Measurements from ENCODE around the gene GOPC.

The GOPC gene

GRCh38 chr6:117530467-117531242, 71.7 kb downstream of the GOPC start:
- Histone ChIP-seq H3K27ac (ENCODE audit: low read depth, low read length) (no peak overlapping the region), H3K27me3 (ENCODE audit: insufficient read depth, low read length, poor library complexity) (no peaks in the 10 kb centered on the region), H3K4me1 (ENCODE audit: control insufficient read depth, low read depth, low read length) (peaks cover 10% of the 10 kb centered on the region), H3K79me2 (ENCODE audit: control insufficient read depth, insufficient read depth, low read length) (no peaks in the 10 kb centered on the region), H3K4me3 (ENCODE audit: low read length) (no peak overlapping the region), H4K5ac (ENCODE audit: low read length) (no peak overlapping the region), H2BK120ac (ENCODE audit: low read depth, low read length) (no peak overlapping the region), H3K56ac (ENCODE audit: low read length) (no peak overlapping the region), H2BK5ac (ENCODE audit: low read length) (no peak overlapping the region), H4K8ac (ENCODE audit: low read depth, low read length) (no peak overlapping the region), H3K4me2 (ENCODE audit: low read length) (no peak overlapping the region), H3K4ac (ENCODE audit: low read depth, low read length) (no peak overlapping the region), H3K9ac (ENCODE audit: low read length) (no peak overlapping the region), H2AK5ac (ENCODE audit: low read length) (no peak overlapping the region), H3K79me1 (ENCODE audit: low read length) (no peaks in the 10 kb centered on the region), H3K18ac (ENCODE audit: low read length) (no peak overlapping the region), H3K23ac (ENCODE audit: low read length) (no peak overlapping the region), H2BK15ac (replicated peaks; ENCODE audit: low read depth) (no peak overlapping the region), H3K36me3 (ENCODE audit: control insufficient read depth, insufficient read depth, low read length) (no peaks in the 10 kb centered on the region)
- no peak for DNase-seq
- WGBS (ENCODE audit: extremely low coverage, insufficient coverage, low lambda C conversion rate): no CpG with 5 or more reads among the region's 4 CpGs

GRCh38 chr6:117525607-117526006, 76.7 kb downstream of the GOPC start:
- no peak overlapping the region for H2BK15ac ChIP-seq (replicated peaks; ENCODE audit: low read depth)
- no peak overlapping the region for H4K8ac ChIP-seq (ENCODE audit: low read depth, low read length)
- no peak overlapping the region for H3K18ac ChIP-seq (ENCODE audit: low read length)
- H2BK120ac ChIP-seq (ENCODE audit: low read depth, low read length): no peak overlapping the region
- no peak overlapping the region for H3K27ac ChIP-seq (ENCODE audit: low read depth, low read length)
- H3K4me3 ChIP-seq (ENCODE audit: low read length): no peak overlapping the region
- no peak for DNase-seq
- no peak overlapping the region for H3K9ac ChIP-seq (ENCODE audit: low read length)
- H3K4me1 ChIP-seq (ENCODE audit: control insufficient read depth, low read depth, low read length): peaks cover 3% of the 10 kb centered on the region
- peaks cover 1% of the 10 kb centered on the region for H3K36me3 ChIP-seq (ENCODE audit: control insufficient read depth, insufficient read depth, low read length)
- no peak overlapping the region for H2BK5ac ChIP-seq (ENCODE audit: low read length)
- H3K4ac ChIP-seq (ENCODE audit: low read depth, low read length): no peak overlapping the region
- H3K79me2 ChIP-seq (ENCODE audit: control insufficient read depth, insufficient read depth, low read length): no peaks in the 10 kb centered on the region
- no peak overlapping the region for H3K4me2 ChIP-seq (ENCODE audit: low read length)
- H3K27me3 ChIP-seq (ENCODE audit: insufficient read depth, low read length, poor library complexity): no peaks in the 10 kb centered on the region
- H2AK5ac ChIP-seq (ENCODE audit: low read length): no peak overlapping the region
- no CpG with 5 or more reads among the region's 2 CpGs for WGBS (ENCODE audit: extremely low coverage, insufficient coverage, low lambda C conversion rate)
- H3K79me1 ChIP-seq (ENCODE audit: low read length): no peaks in the 10 kb centered on the region
- no peak overlapping the region for H3K23ac ChIP-seq (ENCODE audit: low read length)
- H3K56ac ChIP-seq (ENCODE audit: low read length): no peak overlapping the region
- no peak overlapping the region for H4K5ac ChIP-seq (ENCODE audit: low read length)

- H4K8ac ChIP-seq (ENCODE audit: low read depth, low read length): no peak overlapping the region
- H2AK5ac ChIP-seq (ENCODE audit: low read length): no peak overlapping the region
- no peaks in the 10 kb centered on the region for H3K4me1 ChIP-seq (ENCODE audit: control insufficient read depth, low read depth, low read length)
- WGBS (ENCODE audit: extremely low coverage, insufficient coverage, low lambda C conversion rate): no CpG with 5 or more reads among the region's 5 CpGs
- no peak overlapping the region for H3K4ac ChIP-seq (ENCODE audit: low read depth, low read length)
- H3K27ac ChIP-seq (ENCODE audit: low read depth, low read length): no peak overlapping the region
- H3K27me3 ChIP-seq (ENCODE audit: insufficient read depth, low read length, poor library complexity): no peaks in the 10 kb centered on the region
- H3K4me3 ChIP-seq (ENCODE audit: low read length): no peak overlapping the region
- peaks cover 1% of the 10 kb centered on the region for H3K36me3 ChIP-seq (ENCODE audit: control insufficient read depth, insufficient read depth, low read length)
- no peak overlapping the region for H3K56ac ChIP-seq (ENCODE audit: low read length)
- no peak overlapping the region for H3K9ac ChIP-seq (ENCODE audit: low read length)
- H2BK120ac ChIP-seq (ENCODE audit: low read depth, low read length): no peak overlapping the region
- no peak for DNase-seq
- H2BK15ac ChIP-seq (replicated peaks; ENCODE audit: low read depth): no peak overlapping the region
- no peak overlapping the region for H3K18ac ChIP-seq (ENCODE audit: low read length)
- H4K5ac ChIP-seq (ENCODE audit: low read length): no peak overlapping the region
- H3K79me2 ChIP-seq (ENCODE audit: control insufficient read depth, insufficient read depth, low read length): no peaks in the 10 kb centered on the region
- H2BK5ac ChIP-seq (ENCODE audit: low read length): no peak overlapping the region
- no peaks in the 10 kb centered on the region for H3K79me1 ChIP-seq (ENCODE audit: low read length)
- H3K4me2 ChIP-seq (ENCODE audit: low read length): no peak overlapping the region
- no peak overlapping the region for H3K23ac ChIP-seq (ENCODE audit: low read length)
These were observed 80.4 kb downstream of the GOPC start for GRCh38 chr6:117521791-117522502.

- no peak overlapping the region for H3K27ac ChIP-seq (ENCODE audit: low read depth, low read length)
- H2AK5ac ChIP-seq (ENCODE audit: low read length): no peak overlapping the region
- H3K79me1 ChIP-seq (ENCODE audit: low read length): no peaks in the 10 kb centered on the region
- H3K23ac ChIP-seq (ENCODE audit: low read length): no peak overlapping the region
- H2BK15ac ChIP-seq (replicated peaks; ENCODE audit: low read depth): no peak overlapping the region
- H4K8ac ChIP-seq (ENCODE audit: low read depth, low read length): no peak overlapping the region
- H3K4ac ChIP-seq (ENCODE audit: low read depth, low read length): no peak overlapping the region
- no peak overlapping the region for H2BK120ac ChIP-seq (ENCODE audit: low read depth, low read length)
- no peaks in the 10 kb centered on the region for H3K79me2 ChIP-seq (ENCODE audit: control insufficient read depth, insufficient read depth, low read length)
- DNase-seq: no peak
- no peak overlapping the region for H3K9ac ChIP-seq (ENCODE audit: low read length)
- H3K27me3 ChIP-seq (ENCODE audit: insufficient read depth, low read length, poor library complexity): no peaks in the 10 kb centered on the region
- WGBS (ENCODE audit: extremely low coverage, insufficient coverage, low lambda C conversion rate): no CpG with 5 or more reads among the region's 4 CpGs
- H3K4me3 ChIP-seq (ENCODE audit: low read length): no peak overlapping the region
- peaks cover 1% of the 10 kb centered on the region for H3K36me3 ChIP-seq (ENCODE audit: control insufficient read depth, insufficient read depth, low read length)
- no peak overlapping the region for H3K56ac ChIP-seq (ENCODE audit: low read length)
- no peak overlapping the region for H3K18ac ChIP-seq (ENCODE audit: low read length)
- H3K4me1 ChIP-seq (ENCODE audit: control insufficient read depth, low read depth, low read length): no peaks in the 10 kb centered on the region
- H4K5ac ChIP-seq (ENCODE audit: low read length): no peak overlapping the region
- H2BK5ac ChIP-seq (ENCODE audit: low read length): no peak overlapping the region
- no peak overlapping the region for H3K4me2 ChIP-seq (ENCODE audit: low read length)
These were observed 81.5 kb downstream of the GOPC start for GRCh38 chr6:117520603-117521395.

- Histone ChIP-seq H3K79me2 (ENCODE audit: control insufficient read depth, insufficient read depth, low read length) (no peaks in the 10 kb centered on the region), H4K8ac (ENCODE audit: low read depth, low read length) (no peak overlapping the region), H3K23ac (ENCODE audit: low read length) (no peak overlapping the region), H2BK5ac (ENCODE audit: low read length) (no peak overlapping the region), H3K36me3 (ENCODE audit: control insufficient read depth, insufficient read depth, low read length) (peaks cover 1% of the 10 kb centered on the region), H3K56ac (ENCODE audit: low read length) (no peak overlapping the region), H3K79me1 (ENCODE audit: low read length) (no peaks in the 10 kb centered on the region), H2AK5ac (ENCODE audit: low read length) (no peak overlapping the region), H3K9ac (ENCODE audit: low read length) (no peak overlapping the region), H3K4ac (ENCODE audit: low read depth, low read length) (no peak overlapping the region), H3K4me3 (ENCODE audit: low read length) (no peak overlapping the region), H3K4me2 (ENCODE audit: low read length) (no peak overlapping the region), H3K4me1 (ENCODE audit: control insufficient read depth, low read depth, low read length) (no peaks in the 10 kb centered on the region), H3K18ac (ENCODE audit: low read length) (no peak overlapping the region), H2BK15ac (replicated peaks; ENCODE audit: low read depth) (no peak overlapping the region), H4K5ac (ENCODE audit: low read length) (no peak overlapping the region), H2BK120ac (ENCODE audit: low read depth, low read length) (no peak overlapping the region), H3K27ac (ENCODE audit: low read depth, low read length) (no peak overlapping the region), H3K27me3 (ENCODE audit: insufficient read depth, low read length, poor library complexity) (no peaks in the 10 kb centered on the region)
- whole genome bisulfite sequencing (ENCODE audit: extremely low coverage, insufficient coverage, low lambda C conversion rate): no CpG with 5 or more reads among the region's 6 CpGs
- DNase-seq: no peak
These were observed 83.4 kb downstream of the GOPC start for GRCh38 chr6:117518870-117519269.

Data from mesendoderm (in vitro differentiated cells).